GM12892 (cell line): Measurements from ENCODE around the gene GCK.

Experiments used
- DNase-seq: peaks from one replicate; pipeline ENCODE4 v3.0.0; 2011; ENCODE audit not compliant: insufficient read length
- FAIRE-seq: peaks from 2 replicates; lab custom pipeline; 2011; peaks lifted over from hg19 to GRCh38; lab: Jason Lieb, UNC
- POLR2A ChIP-seq: IDR thresholded peaks from 2 replicates; pipeline ENCODE4 v1.6.1; 2011; ENCODE audit warnings: low read depth, low read length, control low read depth
- POLR2AphosphoS5 ChIP-seq: IDR thresholded peaks from 2 replicates; pipeline ENCODE4 v1.6.1; 2011; ENCODE audit warnings: low read depth, low read length, control low read depth
- TAF1 ChIP-seq: IDR thresholded peaks from 2 replicates; pipeline ENCODE4 v1.6.1; 2011; ENCODE audit warnings: low read depth, mild to moderate bottlenecking, control low read depth, low read length, borderline replicate concordance

Gene GCK

DNA sequence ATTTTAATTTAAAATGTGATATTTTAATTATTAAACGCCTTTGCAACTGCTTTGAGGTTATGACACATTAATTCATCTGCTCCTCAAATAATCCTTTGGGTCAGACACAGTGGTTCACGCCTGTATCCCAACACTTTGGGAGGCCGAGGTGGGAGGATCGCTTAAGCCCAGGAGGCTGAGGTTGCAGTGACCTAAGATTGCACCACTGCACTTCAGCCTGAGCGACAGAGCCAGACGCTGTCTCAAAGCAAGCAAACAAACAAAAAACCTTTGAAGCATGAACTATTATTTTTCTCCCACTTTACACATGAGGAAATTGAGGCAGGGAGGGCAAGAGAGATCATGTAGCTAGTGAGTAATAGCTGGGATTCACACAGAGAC, 64.4 kb downstream of the GCK start:
- no peak for TF ChIP-seq TAF1
- no peak for TF ChIP-seq POLR2A
- no peak for TF ChIP-seq POLR2AphosphoS5

DNA sequence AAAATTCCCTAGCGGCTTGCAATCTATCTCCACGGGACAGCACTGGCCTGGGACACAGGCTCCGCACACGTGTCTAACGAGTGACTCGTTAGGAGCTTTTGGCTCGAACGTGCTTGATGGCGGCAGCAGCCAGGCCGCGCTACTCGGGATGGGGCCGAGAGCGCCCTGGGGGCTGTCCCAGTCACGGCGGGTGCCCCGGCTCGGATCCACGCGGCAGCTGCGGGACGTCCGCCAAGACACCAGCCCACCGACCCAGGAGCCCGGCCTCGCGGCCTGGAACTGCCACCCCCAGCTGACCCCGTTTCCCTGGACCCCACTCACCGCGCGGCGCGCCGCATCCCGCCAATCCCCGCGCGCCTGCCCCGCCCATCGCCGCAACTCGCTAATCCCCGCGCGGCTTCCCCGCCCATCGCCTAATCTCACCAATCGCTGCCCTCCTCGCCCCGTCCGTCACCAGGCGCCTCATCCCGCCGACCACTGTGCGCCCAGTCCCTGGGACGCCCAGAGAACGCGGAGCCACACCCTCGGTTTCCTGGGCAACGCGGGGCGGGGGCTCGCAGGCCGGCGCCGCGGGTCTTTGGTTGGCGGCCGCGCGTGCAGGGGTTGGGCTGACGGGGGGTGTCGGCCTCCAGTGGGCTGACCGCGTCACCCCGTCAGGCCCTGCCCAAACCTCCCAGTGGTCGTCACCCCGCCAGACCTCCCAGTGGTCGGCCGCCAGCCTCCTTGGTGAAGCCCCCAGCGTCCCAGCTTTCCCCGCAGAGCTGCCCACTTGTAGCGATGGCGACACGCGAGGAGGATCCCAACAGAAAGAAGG, 65.8 kb downstream of the GCK start, which contains the start of gene POLD2:
TSS of gene POLD2 (minus strand) at position 359 of the 814 bp plus-strand sequence. CDS start 1,495 bp downstream, outside the sequence.
- FAIRE-seq (peak; percentile 99), DNase-seq (peak; percentile 100)
- TF ChIP-seq TAF1 (peak; percentile 19; the same call in 1 of the 2 replicates), POLR2AphosphoS5 (peak; percentile 61), POLR2A (peak; percentile 71; the same call in 1 of the 2 replicates)

More for the DNA sequence above, 64.4 kb downstream of the GCK start:
- DNase-seq (no peak), FAIRE-seq (no peak)

DNA sequence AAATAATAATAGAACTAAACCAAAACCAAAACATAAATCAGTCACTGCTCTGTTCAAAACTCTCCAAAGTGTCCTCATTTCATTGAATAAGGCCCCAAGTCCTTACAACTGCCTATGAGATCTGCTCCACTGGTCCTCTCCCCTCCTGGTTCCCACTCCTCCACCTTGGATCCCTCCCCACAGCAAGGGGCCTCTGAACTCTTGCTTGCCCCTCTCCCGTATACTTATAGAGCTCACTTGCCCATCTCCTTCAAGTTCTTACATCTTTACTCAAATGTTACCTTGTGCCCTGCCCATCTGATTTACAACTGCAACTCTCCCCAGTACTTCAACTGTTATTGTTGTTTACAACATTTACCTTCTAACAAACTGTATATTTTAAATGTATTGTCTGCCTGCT, 66.7 kb downstream of the GCK start:
- DNase-seq (no peak), FAIRE-seq (no peak)
- TF ChIP-seq POLR2A (no peak), POLR2AphosphoS5 (no peak), TAF1 (no peak)

DNA sequence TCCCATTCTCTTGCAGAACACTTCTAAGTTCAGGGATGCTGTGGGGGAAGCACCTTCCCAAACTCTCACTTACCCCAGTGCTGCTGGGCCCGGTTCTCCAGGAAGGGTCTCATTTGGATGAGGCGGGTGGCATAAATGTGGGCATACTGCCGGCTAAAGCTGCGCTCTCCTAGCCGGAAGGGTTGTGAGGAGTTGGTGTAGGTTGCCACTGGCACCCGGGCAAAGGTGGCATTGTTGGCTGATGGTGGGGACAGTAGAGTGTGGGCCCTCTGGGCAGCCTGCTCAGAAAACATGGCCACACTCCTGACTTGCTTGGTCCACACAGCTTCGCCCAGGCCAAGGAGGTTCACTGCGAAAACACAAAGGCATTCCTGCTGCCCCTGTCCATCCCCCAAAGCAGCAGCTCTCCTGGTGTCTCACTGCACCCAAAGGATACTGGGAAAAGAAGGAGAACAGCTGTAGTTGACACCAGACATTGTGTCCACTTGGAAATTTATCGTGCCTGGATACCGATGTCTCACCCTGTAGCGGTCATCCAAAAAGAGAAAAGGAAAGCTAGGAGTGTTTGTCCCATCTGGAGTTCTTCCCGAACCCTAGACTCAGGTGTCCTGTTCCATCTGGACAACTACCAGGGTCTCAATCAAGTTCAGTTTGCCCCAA, 67.3 kb downstream of the GCK start:
- DNase-seq: no peak
- FAIRE-seq: no peak
- TF ChIP-seq TAF1 (no peak), POLR2A (no peak), POLR2AphosphoS5 (no peak)

DNA sequence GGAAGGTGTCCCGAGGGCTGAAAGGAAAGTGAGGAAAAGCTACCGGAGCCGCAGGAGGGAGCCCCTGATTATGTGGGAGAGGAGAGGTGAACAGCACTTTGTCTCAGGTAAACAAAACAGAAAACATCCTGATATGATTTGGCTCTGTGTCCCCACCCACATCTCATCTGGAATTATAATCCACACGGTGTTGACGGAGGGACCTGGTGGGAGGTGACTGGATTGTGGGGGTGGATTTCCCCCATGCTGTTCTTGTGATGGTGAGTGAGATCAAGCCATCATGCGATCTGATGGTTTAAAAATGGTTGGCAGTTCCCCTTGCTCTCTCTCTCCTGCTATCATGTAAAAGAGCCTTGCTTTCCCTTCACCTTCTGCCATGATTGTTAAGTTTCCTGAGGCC, 68.8 kb downstream of the GCK start:
- FAIRE-seq: no peak
- no peak for TF ChIP-seq POLR2A
- no peak for TF ChIP-seq TAF1
- no peak for TF ChIP-seq POLR2AphosphoS5
- no peak for DNase-seq

DNA sequence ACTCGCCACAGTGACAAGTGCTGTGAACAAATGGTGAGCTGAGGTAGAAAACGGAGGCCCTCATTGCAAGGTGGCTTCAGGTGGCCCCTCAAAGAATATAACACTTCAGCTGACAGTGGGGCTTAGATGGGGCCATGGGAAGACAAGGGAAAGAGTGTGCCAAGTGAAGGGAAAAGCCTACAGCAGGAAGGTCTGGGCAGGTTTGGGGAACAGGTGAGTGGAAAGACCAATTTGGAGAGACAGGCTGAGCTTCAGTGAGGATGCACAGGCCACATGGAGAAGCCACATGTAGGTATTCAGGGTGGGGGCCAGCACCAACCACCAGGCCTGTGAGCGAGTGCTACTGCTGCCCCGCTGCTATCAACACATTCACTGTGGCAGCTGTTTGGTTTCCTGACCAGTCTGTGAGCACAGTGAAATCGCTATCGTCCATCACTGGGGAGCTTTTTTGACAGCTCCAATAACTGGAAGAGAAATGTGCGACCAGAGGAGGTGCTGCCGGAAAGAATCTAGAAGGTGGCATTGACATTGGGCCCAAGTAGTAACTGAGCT, 69.3 kb downstream of the GCK start:
- DNase-seq (no peak), FAIRE-seq (no peak)
- no peak for TF ChIP-seq TAF1
- no peak for TF ChIP-seq POLR2A
- no peak for TF ChIP-seq POLR2AphosphoS5

DNA sequence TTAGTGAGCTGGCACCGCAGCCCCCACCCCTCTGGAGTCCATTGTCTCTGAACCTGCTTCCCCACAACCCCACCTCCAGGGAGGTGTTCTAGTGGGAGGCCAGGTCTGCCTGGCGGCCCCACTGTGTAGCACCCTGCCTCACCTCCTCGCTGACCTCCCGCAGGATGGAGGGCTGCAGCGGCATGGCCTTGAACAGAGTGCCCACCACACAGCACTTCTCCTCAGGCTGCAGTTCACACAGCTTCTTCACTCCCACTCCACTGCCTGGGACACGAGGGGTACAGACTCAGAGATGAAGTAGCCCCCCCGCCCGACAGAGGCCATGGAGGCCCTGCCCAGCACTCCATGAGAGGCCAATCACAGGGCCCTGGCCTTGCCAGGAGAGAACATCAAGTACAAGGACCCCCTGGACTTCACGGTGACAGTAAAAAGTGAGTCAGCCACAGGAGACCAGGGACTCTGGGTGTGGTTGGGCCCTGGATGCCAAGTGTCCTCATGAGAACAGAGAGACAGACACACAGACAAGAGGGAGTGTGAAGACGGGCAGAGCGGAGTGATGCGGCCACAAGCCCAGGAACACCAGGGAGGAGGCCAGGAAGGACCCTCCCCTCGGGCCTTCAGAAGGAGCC, 71.3 kb downstream of the GCK start:
- FAIRE-seq: no peak
- no peak for TF ChIP-seq TAF1
- DNase-seq: no peak

DNA sequence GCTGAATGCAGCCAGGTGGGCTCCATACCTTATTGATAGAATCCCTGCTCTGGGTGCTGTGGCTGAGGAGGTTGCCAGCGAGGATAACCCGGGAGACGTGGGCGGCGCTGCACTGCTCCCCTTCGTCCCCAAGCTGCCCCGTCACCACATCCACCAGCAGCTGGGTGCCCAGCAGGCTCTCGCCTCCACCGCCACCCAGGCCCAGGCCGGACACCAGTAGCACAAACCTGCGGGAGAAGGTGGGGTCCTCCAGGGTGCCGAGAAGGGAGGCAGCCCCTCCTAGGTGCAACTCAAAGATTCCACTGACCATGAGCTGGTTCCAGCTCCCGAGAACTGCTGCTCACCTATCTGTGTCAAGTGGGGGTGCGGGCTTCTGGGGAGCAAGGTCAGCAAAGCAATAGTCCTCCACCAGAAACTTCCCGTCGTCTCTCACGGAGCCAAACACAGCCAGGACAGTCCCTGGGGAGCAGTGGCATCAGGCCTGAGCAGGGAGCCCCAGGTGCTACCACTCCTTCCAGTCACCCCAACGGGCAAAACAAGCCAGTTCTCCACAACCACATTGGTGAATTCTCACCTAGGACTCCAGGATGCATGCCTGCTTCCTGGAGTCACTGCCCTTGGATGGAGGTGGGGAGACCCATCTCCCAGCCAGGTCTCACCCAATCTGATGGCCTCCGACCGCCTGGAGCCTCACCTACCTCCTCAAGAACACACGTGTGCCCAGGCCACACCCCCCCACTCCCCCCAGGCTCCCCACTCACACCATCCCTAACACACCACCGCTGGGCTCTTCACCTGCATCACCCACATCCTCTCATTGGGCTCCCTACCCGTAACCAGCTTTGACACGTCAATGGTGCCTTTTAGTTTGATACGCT, 72.2 kb downstream of the GCK start:
- TF ChIP-seq TAF1 (no peak), POLR2AphosphoS5 (0 out of 2 replicates have a peak, but pooled peaks have one; percentile 20)
- DNase-seq: no peak
- no peak for FAIRE-seq

DNA sequence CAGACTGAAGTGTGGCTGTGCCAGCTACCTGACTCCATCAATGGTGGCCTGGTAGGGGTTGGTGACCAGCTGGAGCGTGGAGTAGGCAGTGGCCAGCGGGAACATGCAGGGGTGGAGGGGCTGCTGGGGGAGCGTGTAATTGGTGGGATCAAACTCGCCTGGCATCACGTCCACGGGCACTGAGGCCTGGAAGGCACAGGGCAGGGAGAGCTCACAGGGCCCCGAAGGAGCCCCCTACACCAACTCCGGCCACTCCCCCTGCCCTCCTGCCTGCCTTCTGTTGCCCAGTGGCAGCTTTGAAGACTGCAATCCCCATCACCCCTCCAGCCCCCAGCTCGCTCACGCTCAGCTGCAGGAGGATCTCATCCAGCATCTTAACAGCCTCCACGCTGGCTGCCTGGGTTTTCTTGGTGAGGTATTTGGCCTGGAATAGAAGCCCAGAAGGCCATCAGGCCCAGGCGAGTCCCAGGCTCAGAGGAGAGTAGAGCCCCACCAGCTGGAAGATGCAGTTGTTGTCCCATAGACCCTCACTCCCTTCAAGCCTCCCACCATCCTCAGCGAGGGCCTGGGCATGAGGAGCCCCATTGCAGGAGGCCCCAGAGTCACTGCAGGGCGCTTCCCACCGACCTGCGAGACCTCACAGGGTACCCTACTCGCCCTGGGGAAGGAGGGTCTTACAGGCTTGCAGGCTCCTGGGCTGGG, 73.0 kb downstream of the GCK start:
- FAIRE-seq (no peak), DNase-seq (no peak)
- TF ChIP-seq POLR2AphosphoS5: no peak
- TF ChIP-seq TAF1: no peak
- TF ChIP-seq POLR2A: no peak
